Ecto neural progenitor cell (in vitro differentiated cells): ENCODE data around the gene CIAO3.
"Not testable (repeated sequence)": the region's sequence is repeated elsewhere in the genome, so short reads cannot be mapped to it uniquely, and the experiment has no call there.

Experiments
- DNase-seq: peaks from one replicate; pipeline ENCODE4 v3.0.0-alpha.2; 2018; ENCODE audit warnings: low spot score

Gene CIAO3

DNA sequence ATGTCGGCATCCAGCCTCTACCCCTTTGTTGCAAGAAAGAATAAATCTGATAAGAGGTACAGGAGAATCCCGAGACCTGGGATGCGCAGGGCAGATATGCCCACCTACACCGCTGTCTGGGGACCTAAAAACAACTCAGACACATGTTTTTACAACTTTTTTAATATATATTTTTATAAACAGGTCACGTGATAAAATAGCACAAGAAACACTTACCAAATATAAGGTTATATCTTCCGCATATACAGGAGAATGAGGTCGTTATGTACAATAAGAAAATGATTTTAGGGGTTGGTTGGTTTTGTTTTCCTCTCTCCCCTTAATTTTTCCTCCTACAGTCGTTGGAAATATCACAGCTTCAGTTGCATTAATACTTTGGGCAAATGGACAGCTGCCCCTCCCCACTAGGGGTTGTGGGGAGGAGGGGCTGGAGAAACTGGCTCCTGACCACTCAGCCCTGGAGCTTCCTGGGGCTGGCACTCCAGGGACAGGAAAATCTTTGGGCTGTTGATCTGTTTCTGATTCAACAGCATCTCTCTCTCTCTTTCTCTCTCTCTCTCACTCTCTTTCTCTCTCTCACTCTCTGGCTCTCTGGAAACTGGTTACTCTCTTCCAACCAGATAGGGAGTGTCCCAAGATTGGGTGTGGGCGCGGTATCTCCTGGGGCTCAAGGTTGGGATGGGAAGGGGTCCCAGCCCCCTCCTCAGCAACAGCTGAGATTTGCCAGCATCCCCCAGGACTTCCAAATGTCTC, 48.3 kb downstream of the CIAO3 start:
- DNase-seq = no peak

DNA sequence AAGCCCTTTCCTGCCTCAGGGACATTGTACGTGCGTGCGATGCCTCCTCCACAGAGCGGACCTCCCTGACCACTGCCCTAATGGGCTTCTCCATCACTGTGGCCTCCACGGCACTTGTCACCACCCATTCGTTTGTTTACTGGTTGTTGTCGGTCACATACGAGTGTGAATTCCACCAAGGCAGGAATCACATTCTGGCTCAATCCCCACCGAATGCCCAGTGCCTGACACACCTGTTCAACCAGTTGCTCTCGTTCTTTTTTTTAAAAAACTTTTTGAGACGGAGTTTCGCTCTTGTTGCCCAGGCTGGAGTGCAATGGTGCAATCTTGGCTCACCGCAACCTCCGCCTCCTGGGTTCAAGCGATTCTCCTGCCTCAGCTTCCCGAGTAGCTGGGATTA, 49.6 kb downstream of the CIAO3 start:
- DNase-seq = not testable (repeated sequence)

DNA sequence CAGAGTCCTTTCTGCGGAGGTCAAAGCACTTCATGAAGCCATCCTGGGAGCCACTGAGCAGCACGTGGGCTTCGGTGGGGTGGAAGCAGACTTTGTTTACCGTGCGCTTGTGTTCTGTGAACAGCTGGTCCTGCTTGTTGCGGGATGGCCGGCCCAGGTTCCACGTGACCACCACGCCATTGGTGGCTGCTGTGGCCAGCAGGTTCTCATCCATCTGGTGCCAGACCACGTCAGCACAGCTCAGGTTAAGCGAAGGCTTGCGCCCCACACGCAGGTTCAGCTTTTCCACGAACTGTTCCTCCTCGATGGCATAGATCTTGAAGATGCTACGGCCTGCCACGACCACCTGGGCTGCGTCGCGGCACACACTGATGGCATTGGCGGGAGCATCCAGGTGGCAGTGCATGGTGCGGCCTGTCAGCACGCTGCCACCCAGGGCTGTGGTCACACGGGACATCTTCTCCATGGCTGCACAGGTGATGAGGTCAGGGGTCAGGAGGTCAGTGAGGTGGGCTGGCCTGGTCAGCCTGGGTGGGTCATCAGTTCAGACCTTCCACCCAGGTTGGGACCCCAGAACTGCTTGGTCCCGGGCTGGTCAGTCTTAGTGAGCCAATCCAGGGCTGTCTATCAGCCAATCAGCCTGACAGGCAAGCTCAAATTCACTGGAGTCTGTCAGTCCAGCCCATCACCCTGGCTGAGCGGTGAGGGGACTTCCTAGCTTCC, 51.5 kb downstream of the CIAO3 start:
- no peak for DNase-seq

DNA sequence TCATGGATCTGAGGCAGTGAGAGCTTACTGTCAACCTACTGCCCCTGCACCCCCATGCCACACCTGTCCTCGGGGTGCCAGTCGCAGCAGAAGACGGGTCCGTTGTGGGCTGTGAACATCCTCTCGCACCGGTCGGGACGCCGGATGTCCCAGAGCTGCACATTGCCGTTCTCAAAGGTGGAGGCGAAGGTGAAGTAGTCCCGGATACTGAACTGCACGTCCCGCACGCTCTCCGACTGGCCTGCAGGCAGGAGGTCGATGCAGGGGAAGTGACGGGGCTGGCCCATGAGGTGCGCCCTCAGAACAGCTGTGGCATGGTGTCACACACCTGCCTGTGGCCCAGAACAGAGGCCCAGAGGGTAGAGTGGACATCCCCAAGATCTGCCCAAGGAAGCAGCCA, 53.3 kb downstream of the CIAO3 start:
- no peak for DNase-seq

DNA sequence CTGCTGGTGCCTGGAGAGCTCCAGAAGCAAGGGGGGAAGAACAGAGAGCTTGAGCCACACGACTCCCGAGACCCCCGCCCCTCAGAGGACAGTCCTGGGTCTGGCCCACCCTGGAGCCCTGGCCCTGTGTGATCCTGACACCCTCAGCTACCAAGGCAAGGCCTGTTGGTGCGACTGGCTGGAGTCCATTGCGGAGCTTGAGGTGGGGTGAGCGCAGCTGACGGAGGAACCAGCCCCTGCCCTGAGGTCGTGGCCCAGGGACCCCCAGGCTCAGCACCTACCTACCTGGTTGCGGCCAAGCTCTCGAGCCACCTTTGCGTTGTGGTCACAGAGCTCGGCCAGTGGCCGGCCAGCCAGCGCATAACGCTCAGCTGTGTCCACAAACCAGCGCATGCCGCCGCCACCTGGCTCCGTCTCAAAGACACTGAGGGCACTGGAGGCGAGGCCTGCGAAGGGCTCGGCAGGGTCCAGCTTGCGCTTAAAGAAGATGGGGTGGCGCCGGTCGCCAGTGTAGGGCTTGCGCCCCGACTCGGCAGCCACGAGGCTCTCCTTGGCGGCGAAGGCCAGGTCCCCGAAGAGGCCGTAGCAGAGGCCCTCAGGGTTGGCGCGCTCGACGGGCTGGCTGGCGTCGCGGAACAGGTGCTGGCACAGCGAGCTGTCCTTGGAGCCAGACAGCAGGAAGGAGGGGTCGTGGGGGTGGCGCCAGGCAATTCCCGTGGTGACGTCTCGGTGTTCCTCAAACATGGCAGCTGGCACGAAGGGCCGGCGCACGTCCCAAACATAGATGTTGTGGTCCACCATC, 54.1 kb downstream of the CIAO3 start:
- DNase-seq = no peak

DNA sequence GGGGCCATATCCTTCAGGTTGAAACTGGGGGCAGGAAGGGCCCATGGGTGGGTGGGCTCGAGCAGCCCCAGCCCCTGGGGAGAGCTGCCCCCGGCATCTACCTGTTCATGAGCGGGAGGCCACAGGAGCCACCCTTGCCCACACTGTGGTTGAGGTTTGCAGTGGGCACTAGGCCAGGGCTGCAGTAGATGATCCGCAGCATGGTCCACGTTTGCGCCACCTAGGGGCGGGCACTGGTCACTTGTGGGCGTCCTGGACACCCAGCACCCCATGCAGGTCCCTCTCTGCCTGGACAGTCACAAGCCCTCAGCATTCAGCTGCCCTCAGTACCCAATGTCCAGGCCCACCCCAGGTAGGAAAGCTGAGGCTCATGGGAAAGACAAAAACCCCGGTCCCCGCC, 54.8 kb downstream of the CIAO3 start:
- peak; percentile 74 for DNase-seq

DNA sequence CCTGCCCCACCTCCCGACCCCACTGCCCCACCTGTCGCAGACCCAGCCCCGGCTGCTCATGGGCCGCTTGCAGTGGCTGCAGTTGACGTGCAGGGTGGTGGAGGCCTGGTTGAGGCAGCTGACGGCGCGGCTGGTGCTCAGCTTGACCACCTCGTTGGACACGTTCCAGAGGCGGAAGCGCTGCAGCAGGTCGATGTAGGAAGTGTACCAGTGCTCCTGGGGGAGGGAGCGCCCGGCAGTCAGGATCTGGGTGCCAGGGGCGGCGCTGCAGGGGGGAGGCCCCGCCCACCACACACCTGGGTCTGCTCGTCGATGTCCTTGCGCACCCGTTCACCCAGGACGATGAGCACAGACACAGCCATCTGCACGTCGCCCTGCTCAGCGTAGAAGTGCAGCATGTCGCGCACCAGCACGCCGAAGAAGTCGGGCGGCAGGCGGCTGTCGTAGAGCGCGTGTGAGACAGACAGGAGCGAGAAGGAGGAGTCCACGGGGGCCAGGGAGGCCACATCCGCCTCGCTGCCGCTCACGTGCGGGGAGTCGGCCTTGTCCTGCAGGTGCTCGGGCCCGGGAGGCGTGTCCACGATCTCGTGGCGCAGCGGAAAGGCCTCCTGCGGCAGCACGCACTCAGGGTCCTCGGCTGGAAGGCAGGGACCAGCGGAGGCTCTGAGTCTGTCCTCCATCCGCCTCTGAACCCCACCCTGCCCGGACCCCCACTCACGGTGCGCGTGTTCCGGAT, 55.7 kb downstream of the CIAO3 start:
- DNase-seq = no peak

DNA sequence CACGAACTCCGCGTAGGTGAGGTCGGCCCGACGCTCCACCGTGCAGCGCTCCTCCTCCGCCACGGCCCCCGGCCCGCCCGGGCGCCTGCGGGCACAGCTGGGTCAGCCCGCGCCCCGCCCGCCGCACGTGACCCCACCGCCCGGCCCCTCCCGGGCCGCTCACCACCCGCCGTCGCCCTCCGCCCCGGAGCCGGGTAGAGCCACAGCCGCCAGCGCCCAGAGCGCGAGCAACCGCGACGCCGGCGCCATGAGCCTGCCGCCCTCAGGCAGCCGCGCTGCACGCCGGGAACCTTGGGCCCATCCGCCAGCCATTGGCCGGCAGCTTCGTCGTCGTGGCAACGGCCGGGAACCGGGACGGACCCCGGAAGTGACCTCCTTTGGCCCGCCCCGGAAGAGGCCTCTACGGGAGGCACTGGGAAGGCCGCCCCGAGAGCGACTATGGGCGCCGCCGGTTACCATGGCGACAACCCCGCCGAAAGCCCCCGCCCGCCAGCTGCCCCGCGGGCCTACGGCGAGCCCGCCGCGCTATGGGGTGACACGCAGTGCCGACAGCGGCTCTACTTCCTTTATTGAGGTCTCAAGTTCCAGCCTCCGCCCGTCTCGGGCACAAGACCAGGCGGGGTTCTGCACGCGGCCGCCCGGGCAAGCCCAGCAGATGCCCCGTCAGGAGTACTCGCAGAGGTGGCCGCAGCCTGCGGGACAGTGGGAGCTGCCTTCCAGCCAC, 56.6 kb downstream of the CIAO3 start, which contains the start of gene JMJD8:
Gene JMJD8 (minus strand): TSS at position 264 of the 724 bp plus-strand sequence. CDS start 15 bp downstream, at position 249.
- peak; percentile 97 for DNase-seq

DNA sequence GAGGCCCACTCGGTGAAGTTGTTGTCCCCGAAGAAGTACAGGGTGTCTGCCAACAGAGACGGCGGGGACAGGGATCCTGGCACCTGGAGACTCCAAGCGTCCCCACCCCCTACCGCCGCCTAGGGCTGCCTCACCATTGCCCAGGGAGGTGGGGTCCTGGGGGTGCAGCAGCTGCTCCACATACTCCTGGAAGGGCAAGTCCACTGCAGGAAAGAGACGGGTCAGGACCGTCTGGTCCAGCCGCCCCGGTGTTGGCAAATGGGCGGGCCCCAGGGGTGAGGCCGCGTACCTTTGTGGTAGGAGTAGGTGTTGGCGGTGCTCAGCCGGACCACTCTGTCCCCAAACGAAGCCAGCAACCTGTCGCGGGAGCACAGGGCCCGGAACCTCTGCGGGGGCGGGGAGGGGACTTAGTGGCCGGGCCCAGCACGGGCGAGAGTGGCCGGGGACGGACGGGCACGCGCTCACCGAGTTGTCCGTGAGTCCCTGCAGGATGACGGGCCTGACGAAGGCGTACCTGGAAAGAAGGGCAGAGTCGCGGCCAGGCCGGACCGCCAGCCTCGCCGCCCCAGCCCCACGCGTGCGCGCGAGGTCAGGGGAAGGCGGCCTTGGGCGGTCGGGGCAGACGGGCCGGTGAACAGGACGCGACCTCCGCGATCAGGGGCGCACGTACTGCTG, 57.3 kb downstream of the CIAO3 start:
- no peak for DNase-seq

DNA sequence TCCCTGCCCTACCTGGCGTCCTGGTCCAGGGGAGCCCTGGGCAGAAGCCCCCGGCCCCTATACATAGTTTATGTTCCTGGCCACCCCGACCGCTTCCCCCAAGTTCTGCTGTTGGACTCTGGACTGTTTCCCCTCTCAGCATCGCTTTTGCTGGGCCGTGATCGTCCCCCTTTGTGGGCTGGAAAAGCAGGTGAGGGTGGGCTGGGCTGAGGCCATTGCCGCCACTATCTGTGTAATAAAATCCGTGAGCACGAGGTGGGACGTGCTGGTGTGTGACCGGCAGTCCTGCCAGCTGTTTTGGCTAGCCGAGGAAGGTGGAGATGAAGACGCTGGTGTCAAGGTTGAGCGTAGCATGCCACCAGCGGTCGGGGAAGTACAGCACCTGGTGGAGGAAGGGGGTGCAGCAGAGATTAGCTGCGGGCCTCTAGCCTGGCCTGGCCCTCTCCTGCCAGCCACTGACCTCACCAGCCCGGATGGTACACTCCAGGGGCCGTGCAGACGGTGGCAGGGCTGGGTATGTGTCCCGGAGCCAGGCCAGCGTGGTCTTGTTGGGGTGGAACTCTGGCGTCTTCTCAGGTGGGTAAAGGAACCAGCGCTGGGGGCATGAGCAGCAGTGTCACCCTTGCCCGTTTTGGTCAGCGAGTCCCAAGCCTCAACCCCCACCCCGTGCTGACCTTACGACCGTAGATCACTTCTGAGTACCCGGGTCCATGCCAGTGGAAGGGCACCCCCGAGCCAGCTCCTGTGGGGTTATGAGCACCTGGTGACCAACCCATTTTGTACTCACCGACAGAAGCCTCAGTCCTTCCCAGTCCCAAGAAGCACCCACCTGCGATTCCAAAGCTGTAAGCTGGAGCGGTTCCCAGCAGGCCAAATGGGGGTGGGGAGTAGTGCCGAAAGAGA, 58.1 kb downstream of the CIAO3 start:
- DNase-seq = no peak

DNA sequence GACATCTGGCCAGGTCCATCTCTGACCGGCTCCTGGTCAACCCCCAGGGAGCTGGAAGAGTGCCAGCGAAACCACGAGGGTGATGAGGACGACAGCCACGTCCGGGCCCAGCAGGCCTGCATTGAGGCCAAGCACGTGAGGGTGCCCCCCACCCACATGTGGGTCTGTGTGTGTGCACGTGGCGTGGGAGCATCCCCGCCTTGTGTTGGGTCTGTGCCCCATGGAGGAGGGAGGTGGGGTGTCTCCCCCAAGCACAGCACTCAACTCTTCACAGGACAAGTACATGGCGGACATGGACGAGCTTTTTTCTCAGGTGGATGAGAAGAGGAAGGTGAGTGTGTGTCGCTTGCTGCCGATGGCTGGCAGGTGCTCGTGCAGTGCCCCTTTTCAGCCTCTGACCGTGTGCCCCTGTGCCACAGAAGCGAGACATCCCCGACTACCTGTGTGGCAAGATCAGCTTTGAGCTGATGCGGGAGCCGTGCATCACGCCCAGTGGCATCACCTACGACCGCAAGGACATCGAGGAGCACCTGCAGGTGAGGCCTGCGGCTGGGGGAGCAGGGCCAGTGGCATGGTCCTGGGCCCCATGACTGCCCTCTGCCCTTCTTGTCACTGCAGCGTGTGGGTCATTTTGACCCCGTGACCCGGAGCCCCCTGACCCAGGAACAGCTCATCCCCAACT, 58.9 kb downstream of the CIAO3 start:
- no peak for DNase-seq

DNA sequence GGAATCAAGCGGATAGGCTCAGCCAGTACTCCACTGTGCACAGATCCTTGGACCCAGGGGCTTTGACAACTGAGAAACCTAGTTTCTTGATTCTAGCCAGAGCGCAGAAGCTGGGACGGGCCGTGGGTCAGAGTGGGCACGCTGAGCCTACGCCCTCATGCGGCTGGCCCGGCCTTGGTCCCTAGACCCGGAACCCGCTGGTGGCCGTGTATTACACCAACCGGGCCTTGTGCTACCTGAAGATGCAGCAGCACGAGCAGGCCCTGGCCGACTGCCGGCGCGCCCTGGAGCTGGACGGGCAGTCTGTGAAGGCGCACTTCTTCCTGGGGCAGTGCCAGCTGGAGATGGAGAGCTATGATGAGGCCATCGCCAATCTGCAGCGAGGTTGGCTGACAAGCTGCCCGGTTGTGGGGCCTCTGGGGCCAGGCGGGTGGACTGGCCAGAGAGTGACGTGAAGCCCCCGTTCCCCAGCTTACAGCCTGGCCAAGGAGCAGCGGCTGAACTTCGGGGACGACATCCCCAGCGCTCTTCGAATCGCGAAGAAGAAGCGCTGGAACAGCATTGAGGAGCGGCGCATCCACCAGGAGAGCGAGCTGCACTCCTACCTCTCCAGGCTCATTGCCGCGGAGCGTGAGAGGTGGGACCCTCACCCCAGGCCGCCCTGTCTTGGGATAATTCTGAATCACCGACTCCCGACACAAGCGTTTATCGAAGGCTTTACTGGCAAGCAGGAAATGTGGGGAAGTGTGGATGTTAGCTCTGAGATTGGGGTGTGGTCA, 59.6 kb downstream of the CIAO3 start:
- DNase-seq = peak; percentile 68

DNA sequence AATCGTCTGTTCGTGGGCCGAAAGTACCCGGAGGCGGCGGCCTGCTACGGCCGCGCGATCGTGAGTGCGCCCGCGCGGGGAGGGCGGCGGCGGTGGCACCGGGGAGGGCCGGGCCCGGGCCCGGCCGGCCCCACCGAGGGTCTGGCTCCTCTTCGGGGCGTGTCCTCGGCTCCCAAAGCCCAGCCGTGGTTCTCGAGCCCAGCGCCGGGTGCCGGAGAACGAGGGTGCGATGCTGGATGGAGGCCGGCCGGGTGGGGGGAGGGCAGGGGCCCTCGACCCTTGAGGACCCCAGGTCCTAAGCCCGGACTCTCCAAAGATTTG, 60.2 kb downstream of the CIAO3 start:
- DNase-seq = no peak

DNA sequence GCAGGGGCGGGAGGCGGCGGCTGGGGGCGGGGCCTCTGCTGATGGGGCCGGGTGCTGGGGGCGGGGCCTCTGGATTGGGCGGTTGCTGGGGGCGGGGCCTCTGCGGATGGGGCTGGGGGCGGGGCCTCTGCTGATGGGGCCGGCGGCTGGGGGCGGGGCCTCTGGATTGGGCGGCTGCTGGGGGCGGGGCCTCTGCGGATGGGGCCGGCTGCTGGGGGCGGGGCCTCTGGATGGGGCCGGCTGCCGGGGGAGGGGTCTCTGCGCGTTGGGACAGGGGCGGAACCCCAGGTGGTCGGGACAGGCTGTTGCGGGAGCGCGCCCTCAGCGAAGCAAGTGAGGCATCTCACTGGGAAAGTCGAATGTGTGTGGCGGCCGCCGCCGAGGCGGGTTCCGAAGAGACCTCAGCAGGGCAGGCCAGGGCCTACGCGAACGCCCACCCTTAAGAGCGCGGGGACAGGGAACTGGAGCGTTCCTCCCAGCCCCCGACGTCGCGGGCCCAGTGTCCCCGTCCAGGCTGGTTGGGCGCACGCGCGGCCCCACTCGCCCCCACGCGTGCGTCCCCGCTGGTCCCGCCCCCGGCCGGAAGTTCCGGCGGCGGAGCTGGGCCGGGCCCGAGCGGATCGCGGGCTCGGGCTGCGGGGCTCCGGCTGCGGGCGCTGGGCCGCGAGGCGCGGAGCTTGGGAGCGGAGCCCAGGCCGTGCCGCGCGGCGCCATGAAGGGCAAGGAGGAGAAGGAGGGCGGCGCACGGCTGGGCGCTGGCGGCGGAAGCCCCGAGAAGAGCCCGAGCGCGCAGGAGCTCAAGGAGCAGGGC, 60.8 kb downstream of the CIAO3 start, which contains the start of gene STUB1:
Gene STUB1 (plus strand): TSS at position 597 of the 811 bp plus-strand sequence. CDS start 116 bp downstream, at position 713.
- DNase-seq = peak; percentile 98
